ENCODE data around the gene NPC2.

- TF ChIP-seq POLR2A (IDR thresholded peaks at IDR 0.05) (no peak), CTCF (IDR thresholded peaks at IDR 0.05) (no peak)
These were observed 11.3 kb upstream of the NPC2 start for GRCh38 chr14:74504412-74504811.
